HG03135 (cell line): ENCODE results near the gene ATG14.
"Not testable (repeated sequence)": the region's sequence is repeated elsewhere in the genome, so short reads cannot be mapped to it uniquely, and the experiment has no call there.

Experiments used
- ATAC-seq: cut with Tn5 transposase; IDR thresholded peaks from one replicate; pipeline ENCODE4 v1.9.1; 2021; ENCODE audit warnings: mild to moderate bottlenecking, moderate library complexity; ENCODE audit not compliant: unreplicated experiment

The ATG14 gene

DNA sequence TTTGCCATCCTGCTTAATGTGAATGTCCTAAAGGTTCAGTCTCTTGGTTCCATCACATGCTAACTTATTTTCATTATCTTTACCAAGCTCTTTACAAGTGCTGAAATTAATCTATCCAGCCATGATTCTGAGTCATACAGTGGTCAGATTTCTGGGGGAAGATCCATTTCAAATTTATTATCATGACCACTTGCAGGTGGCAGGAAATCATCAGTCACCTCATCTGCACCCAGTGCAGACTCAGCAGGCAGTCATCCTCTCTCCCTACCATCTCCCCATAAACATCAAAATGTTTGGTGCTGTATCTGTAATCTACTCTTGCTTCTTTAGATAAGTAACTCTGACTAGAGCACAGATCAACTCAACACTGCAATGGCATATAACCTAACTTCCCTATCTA, 23.5 kb downstream of the ATG14 start:
- no peak for ATAC-seq

DNA sequence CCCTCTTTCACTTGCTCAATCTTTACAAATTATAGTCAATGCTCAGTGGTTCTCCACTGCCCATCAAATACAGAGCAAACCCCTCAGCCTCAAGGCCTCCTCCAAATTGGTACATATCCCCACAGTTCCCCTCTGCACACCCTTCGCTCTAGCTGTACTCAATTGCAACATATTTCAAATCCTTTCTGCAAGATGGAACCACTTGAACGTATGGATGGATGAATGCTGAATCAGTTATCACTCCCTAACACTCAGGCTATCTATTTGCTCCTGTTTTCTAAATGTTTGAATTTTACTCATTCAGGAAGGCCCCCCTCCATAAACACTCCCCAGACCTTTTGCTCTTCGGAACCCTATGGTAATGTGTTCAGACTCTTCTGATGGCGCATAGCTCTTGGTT, 24.5 kb downstream of the ATG14 start:
- no peak for ATAC-seq

DNA sequence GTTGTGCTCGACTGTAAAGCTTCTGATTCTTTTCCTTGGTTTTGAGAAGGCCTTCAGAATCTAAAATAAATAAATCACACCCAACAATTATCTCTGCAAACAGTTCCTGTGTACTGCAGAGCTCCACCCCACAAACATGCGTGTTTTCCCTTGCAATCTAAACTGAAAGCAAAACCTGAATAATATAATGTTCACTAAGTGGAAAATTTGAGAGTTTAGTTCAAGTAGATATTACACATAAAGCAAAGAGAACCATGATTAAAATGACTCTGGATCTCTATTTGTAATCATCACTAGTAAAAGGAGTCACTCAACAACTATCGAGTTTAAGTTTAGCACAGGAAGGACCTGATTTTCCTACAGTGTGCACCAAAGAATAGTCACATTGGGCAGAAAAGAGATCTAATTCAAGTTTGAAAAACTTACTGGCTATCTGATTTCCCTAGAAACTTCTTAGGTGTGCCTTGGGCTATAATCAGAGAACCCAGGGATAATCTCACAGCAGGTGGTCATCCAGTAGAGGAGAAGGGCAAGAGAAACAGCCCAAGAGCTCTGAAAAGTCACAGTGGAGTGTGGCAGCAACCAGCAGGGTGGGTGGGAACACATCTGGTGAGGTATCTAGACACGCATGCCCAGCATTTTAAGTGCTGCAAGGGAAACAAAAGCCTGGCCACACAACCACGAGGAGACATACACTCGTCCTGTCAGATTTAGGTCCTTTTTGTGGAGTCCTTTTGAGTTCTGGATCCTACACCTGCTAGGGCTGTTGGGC, 25.4 kb downstream of the ATG14 start:
- ATAC-seq, result no peak

DNA sequence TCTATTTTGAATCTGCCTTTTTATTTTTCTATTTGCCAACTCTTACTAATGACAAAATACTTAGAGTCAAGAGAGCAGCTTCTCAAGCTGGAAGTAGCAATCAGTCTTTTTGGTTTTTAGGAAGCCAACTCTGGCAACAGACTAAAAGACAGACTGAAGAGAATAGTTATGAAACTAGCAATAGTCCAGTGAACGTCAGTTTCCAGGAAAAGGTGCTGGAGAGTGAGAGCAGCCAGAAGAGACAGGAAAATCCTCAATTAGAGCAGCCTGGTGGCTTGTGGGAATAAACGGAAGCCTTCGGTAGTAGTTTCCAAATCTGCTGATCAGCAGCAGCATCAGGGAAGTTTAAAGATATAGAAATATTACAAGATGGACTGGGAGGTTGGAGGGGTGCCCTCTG, 27.1 kb downstream of the ATG14 start:
- no peak for ATAC-seq

DNA sequence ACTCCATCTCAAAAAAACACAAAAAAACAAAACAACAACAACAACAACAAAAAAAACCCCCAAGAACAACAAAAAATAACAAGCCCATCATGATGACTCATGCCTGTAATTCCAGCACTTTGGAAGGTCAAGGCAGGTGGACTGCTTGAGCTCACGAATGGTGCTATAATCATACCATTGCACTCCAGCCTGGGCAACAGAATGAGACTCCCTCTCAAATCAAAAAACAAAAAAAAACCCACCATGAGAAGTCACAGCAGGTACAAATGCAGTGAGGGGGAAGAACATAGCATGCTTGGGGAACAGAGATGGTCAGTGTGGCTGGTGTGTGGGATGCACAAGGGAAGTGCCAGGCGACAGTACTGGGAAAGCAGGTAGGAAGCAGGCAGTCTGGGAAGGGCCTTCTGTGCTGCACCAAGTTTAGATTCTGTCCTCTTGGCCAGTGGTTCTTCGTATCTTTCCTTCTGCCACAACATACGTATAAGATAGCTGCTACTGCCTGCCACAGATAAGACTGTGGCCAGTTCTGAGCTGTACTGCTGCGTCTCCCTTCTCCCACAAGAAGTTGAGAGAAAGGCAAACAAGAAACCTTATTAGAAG, 28.0 kb downstream of the ATG14 start:
- ATAC-seq, result no peak

DNA sequence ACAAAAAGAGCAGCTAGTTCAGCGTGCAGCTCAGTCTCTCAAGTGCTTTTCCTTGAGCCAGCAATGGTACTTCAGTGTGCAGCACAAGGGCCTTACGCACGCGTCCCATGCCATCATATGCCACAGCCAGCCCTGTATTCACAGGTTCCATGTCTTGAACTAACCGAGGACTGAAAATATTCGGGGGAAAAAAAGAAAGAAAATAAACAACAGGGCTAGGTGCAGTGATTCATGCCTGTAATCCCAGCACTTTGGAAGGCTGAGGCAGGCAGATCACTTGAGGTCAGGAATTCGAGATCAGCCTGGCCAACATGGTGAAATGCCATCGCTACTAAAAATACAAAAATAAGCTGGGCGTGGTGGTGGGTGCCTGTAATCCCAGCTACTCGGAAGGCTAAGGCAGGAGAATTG, 28.6 kb downstream of the ATG14 start:
- ATAC-seq, result not testable (repeated sequence)

DNA sequence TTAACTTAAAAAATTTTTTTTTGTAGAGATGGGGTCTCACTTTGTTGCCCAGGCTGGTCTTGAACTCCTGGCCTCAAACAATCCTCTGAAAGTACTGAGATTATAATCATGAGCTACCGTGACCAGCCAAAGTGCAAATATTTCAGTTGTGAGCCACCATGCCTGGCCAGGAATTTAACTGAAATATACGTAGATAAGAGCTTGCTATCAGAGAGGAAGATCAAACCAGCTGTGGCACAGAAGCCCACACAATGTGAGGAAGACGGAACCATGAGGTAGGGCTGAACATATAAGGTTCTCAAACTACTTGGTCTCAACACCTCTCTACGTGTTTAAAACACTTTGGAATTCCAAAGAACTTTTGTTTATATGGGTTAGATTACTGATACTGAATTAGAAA, 29.1 kb downstream of the ATG14 start:
- no peak for ATAC-seq

DNA sequence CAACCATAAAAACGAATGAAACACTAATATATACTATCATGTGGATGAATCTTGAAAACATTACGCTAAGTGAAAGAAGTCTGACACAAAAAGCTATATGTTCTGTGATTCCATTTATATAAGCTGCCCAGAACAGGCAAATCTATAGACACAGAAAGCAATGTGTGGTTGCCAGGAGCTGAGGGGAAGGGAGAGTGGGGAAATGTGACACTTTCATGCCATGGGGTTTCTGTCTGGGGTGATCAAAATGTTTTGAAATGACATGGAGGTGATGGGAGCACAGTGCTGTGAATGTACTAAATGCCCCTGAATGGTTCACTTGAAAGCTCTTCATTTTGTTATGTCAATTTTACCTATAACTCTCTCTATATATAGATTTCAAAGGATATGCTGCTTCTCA, 30.1 kb downstream of the ATG14 start:
- no peak for ATAC-seq

DNA sequence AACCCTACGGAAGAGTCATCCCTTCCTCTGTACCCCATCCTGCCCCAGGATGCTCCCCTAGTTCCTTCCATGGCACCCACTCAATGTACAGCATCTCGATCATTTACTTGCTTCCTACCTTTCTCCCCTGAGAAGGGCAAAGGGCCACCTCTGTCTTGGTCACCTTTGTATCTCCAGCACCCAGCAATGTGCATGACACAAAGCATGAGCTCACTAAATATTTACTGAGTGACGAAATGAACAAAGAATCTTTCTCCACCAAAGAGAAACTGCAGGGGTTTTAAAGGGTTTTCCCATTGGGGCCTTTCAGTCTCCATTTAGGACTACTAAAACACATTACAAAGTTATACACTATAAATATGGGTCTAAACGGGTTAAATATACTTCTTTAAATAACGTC, 30.6 kb downstream of the ATG14 start:
- no peak for ATAC-seq

DNA sequence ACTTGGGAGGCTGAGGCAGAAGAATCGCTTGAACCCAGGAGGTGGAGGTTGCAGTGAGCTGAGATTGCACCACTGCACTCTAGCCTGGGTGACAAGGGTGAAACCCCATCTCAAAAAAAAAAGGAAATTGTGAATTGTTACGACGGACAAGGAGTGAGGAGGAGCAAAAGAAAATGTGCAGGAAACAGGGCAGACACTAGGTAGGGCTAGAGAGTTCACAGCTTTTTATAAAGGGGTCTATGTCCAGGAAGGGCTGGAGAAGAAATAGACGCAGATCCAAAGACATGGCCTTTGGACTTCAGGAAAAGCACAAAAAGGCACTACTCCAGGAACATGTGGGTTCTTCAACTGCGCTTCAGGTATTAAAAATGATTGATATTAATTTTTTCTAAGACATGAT, 34.4 kb downstream of the ATG14 start:
- ATAC-seq, result no peak

DNA sequence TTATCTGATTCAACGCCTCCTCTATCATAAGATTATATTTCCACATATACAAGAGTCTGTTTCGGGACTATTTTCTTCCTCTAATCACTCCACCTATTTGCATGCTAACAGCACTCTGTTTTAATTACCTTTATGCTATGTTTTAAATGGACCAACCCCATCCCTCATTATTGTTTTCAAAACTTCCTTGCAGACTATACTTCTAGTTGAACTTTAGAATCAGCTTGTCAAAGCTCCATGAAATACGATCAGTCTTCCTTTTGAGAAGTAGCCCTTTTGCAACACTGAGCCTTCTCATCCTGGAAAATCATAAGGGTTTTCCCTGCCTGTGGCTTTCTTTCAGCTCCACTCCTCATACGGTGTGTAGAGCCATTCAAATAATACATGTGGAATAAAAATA, 36.9 kb downstream of the ATG14 start:
- ATAC-seq, result no peak

DNA sequence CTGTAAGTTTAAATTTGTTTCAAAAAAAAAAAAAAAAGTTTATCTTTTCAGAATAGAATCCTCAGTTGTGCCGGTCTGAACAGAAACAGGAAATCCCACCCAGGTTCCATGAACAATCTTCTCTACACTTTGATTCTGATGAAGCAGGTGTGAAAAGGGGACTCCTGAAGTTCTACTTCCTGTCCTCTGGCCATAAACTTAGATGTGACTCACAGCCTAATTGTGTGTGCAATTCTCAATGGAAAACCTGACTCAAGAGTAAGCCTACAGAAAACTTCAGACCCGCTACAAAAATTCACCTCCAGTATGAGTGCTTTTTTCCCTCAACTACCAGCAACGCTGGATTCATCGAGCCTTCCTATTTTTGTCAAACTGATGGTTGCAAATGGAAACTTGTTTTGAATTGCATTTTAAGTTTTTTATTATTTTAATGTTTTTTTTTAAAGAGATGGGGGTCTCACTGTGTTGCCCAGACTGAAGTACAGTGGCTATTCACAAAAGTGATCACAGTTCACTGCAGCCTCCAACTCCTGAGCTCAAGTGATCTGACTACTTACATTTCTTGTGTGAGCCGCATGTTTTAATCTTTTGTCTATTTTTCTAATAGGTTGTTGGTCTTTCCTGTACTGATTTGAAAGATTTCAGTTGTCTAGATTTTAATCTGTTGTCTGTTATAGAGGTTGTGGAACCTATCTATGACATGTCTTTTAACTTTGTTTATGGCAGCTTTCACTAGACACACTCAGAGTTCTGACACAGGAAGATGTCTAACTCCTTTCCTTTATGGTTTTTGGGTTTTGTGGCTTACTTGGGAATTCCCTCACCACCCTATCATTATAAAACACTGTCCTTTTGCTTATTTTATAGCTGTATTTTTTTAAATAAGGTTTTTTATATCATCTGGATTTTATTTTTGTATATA, 37.6 kb downstream of the ATG14 start:
- no peak for ATAC-seq

DNA sequence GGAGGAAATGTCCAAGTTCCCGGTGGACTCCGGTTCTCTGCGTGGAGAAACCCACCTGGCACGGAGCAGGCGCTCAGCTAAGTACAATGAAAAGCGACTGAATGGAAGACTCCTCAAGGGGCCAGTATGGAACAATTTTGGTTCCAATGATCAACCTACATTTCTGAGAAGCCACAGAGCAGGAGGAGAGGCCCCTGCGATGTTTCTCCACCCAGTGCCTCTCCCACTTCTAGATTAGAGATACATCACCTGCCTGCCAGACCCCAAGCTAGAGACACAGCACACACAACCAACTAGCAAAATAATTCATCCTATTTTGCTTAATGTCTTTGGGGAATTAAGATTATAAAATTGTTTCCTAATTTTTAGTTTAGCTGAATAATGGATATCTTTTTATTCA, 38.8 kb downstream of the ATG14 start:
- no peak for ATAC-seq

DNA sequence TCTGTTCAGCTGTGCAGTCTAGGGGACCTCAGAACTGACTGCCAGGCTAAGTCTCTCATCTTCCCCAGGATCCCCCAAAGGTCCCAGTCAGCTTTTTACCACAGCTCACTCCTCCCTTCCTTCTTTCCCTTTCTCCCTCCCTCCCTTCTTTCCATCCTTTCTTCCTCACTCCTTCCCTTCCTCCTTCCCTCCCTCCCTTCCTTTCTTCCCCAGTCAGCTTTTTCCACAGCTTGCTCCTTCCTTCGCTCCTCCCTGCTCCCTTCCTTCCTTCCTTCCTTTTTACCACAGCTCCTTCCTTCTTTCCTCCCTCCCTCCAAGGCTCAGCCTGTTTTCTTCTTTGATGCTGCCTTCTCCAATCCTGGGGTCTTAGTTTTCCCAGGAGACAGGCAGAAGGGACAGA, 39.2 kb downstream of the ATG14 start:
- no peak for ATAC-seq

DNA sequence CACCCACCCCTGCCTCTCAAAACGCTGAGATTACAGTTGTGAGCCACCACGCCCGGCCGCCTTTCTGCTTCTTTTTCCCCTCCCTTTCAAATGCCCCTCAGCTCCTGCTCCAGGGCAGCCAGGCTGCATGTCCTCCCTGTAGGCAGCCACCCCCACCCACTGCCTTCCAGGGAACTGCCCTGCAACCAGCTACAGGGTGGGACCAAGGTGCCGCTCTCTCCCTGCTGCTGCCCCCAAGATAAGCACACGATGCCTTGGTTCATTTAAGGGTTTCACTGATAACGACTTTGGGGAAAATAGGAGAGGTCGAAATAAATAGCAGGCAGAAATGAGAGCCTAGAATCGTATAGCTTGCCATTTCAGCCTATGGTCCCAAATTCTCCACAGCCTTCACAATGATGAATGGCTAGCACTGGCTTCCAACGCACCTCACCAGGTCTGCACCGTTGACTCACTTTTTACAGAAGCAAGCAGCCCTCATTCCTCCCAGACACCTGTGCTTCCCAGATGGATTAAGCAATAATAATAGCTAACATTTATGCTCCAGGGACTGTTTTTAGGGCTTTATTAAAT, 40.7 kb downstream of the ATG14 start:
- no peak for ATAC-seq

DNA sequence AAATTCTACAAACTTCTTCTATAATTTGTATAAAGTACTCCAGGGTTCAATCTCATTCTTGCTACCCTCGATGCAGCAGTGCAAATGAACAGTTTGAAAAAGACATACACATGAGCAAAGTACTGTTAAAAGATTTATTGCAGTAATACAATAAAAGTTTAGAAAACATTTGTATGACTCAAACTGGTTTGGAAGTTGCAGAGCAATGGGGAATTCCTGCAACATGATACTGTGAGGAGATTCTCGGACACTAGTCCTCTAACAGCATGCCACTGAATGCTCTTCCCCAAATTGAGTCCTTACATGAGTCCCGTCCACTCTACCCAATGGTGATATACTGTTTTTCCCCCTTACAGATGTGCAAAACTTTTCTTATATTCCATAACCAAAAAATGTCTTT, 45.4 kb downstream of the ATG14 start:
- no peak for ATAC-seq

DNA sequence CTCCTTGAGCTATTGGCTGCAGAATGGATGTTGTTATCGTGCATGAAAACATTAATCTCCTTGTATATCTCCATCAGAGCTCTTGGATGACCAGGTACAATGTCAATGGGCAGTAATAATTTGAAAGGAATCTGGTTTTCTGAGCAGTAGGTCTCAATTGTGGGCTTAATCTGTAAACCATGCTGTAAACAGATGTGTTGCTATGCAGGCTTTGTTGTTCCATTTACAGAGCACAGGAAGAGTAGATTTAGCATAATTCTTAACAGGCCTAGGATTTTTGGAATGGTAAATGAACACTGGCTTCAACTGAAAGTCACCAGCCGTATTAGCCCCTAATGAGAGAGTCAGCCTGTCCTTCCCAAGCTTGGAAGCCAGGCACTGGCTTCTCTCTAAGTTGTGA, 50.4 kb downstream of the ATG14 start:
- no peak for ATAC-seq

DNA sequence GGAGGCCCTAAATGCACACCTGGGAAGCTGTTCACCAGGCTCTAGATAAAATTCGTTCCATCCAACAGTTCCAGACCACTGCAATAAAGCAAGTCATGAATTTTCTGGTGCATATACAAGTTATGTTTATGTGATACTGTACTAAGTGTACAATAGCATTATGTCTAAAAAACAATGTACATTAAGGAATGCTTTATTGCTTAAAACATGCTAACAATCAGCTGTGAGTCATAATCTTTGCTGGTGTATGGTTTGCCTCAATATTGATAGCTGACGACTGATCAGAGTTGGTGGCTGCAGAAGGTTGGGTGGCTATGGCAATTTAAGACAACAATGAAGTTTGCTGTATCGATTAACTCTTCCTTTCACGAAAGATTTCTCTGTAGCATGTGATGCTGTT, 52.3 kb downstream of the ATG14 start:
- ATAC-seq, result no peak

DNA sequence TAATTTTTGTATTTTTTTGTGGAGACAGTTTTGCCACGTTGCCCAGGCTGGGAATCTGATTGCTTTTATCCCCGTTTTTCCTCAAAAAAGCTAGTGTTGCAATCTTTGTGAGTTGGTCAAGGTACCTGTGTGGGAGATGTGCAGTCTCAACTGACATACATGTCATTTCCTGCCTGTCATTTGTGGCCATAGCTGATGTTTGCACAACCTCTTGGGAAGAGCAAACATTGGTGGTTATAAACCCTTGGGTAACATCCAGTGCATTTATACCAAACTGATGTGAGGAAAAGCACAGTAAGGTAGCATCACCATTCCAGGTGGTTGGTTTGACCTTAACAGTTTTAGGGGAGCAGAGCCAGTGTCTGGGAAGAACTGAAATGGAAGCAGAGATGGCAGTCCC, 54.7 kb downstream of the ATG14 start:
- no peak for ATAC-seq

DNA sequence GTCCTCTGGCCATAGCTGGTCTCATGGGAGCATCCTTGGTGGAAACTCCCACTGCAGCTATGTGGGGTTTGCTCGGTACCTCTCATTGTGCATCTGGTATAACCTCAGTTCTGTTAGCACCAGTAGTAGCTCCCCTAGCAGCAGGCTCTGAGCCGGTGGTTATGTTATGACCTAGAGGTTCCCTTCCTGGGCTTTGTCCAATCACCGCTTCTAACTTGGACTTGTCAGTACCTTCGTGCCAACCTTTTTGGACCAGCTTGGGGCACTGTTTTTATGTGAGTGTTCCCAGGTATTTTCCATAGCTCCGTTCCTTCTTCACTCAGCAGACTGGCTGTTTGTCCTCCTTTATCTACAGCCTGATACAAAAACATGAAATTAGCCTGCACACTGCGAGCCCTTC, 55.7 kb downstream of the ATG14 start:
- ATAC-seq, result no peak

DNA sequence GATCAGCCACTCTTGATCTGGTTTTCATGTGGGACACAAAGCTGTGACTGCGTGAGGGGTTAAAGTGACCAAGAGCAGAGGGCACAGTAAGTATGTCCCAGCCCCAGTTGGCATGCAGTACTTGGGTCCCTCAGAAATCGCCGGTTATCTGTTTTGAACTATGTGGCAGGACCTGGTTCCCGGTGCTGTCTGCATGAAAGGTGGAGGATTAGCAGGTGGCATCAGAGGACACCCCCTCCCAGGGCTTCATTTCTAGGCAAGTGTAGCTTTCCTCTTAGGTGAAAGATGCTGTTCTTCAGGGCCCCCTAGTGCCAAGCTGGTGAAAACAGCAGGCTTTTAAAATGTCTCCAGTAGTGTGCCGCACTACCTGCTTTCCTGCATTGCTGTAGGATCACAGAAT, 57.1 kb downstream of the ATG14 start:
- ATAC-seq, result no peak
